Mucosa of stomach (tissue), 1 donor: ENCODE results near the gene NAA25.

ENCODE experiments used
- H3K27me3 ChIP-seq: one replicate; pipeline ENCODE4 v1.7.0; 2013; ENCODE audit warnings: mild to moderate bottlenecking, low read length; ENCODE audit not compliant: control insufficient read depth, insufficient read depth
- H3K36me3 ChIP-seq: one replicate; pipeline ENCODE4 v1.7.0; 2013; ENCODE audit warnings: low read length; ENCODE audit not compliant: control insufficient read depth, insufficient read depth
- H3K4me1 ChIP-seq: one replicate; pipeline ENCODE4 v1.7.0; 2013; ENCODE audit warnings: mild to moderate bottlenecking, low read length; ENCODE audit not compliant: control insufficient read depth, insufficient read depth
- H3K4me3 ChIP-seq: one replicate; pipeline ENCODE4 v1.7.0; 2013; ENCODE audit warnings: low read length
- H3K9ac ChIP-seq: one replicate; pipeline ENCODE4 v1.7.0; 2013; ENCODE audit warnings: mild to moderate bottlenecking, low read length, moderate library complexity
- H3K9me3 ChIP-seq: one replicate; pipeline ENCODE4 v1.7.0; 2013; ENCODE audit warnings: mild to moderate bottlenecking, low read length, moderate library complexity; ENCODE audit not compliant: control insufficient read depth
- donor health status: Pancreatic carcinoma.

The NAA25 gene

DNA sequence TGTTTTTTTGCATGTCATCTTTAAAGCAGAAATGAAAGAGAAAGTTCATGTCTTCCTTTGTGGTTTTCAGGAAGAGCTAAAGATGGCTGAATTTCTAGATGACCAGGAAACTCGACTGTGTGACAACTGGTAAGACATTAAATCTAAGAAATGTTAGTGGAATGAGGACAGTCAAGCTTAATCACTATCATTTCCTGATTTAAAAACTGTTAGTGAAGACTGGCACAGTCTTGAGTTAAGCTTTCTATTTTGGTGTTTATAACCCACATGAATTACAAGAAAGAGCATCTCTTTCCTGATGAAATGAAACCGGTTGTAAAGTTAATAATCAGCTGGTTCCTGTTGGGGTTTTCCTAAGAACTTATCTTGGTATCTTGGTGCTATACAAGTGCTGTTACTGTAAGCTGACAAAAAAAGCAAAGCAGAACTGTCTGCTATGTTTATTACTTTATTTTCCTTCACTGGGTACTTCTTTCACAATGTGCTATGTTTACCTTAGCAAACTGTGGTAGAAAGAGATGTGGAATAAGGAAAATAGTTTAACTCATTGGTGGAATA, 21.9 kb upstream of the NAA25 start:
- Histone ChIP-seq H3K9me3 (no peaks in the 10 kb centered on the region), H3K4me3 (no peak overlapping the region), H3K9ac (peak overlapping the region; percentile 7), H3K4me1 (peaks cover 16% of the 10 kb centered on the region), H3K27me3 (no peaks in the 10 kb centered on the region), H3K36me3 (peaks cover 8% of the 10 kb centered on the region)

DNA sequence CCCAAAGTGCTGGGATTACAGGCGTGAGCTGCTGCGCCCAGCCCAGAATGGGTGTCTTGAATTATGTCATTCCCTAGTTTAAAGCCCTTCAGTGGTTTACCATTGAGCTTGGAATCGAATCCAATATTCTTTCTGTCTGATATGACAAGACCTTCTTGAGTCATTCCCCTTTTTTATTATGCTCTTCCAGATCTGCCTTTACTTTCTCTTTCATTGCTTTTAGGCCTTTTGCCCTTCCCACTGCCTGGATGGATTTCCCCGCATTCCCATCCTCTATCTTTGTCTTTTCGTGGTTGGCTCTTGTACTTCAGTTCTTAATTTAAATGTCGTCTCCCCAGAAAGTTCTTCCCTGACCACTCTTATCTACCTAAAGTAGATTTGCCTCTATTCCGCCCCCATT, 18.3 kb upstream of the NAA25 start:
- Histone ChIP-seq H3K4me1 (peaks cover 16% of the 10 kb centered on the region), H3K27me3 (no peaks in the 10 kb centered on the region), H3K9me3 (no peaks in the 10 kb centered on the region), H3K36me3 (no peaks in the 10 kb centered on the region), H3K9ac (no peak overlapping the region), H3K4me3 (no peak overlapping the region)

DNA sequence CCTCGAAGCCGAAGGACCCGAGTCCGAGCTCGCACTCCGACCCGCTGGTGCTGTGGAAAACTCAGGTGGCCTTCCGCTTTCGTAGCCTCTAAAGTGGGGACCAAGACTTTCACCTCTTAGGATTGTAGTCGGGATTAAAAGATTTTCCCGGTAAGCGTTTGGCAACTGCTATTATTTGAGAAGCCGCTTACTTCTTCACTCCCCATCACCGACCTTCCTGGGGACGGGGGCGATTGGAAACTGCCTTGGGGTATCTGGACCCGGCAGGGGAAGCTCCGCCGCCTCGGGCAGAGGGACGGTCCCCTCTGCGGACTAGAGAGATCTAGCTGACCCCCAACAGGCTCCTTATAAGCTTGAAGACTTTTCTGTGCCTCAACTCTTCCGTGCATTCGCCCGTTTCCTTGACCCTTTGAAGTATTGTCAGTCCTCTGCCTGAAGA, 17.4 kb upstream of the NAA25 start:
- Histone ChIP-seq H3K4me3 (peak overlapping the region; percentile 80), H3K4me1 (peaks cover 16% of the 10 kb centered on the region)

DNA sequence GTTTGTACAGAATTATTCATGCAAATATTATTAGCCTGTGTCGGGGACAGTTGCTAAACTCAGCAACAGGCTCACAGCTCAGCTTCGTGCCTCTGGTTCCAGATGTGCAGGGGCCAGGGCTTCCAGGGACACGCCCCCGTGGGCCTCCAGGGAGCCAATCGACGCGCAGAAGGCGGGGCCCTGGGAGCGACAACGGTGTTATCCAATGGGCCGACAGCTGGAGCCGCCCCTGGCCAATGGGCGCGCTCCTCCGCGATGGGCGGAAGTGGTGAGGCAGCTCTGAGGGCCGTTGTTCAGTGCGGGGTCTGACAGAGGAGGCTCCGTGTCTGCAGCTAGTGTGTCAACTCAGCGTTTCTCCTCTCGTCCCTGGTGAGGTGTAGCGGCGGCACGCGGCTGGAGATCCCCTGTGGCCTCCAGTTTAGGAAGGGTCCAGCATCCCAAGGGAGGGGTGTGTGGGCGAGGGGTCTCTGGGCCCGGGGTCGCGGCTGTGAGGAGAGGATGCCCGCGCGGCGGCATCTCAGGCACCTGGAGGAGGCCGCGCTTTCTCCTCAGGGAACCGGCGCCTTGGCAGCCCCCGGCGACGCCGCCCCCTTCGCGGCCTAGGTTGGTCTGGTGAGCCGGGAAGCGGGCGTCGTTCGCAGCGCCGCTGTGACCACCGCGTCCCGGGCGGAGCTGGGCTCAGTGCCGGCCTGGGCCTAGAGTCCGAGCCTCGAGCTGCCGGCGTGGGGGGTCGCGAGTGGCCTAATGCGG, 16.8 kb upstream of the NAA25 start, which contains the start of gene TRAFD1:
TRAFD1 (plus strand) TSS at position 311 of the 750 bp plus-strand sequence. CDS start 4,963 bp downstream, outside the sequence.
- no peaks in the 10 kb centered on the region for H3K36me3 ChIP-seq
- no peaks in the 10 kb centered on the region for H3K9me3 ChIP-seq
- peaks cover 16% of the 10 kb centered on the region for H3K4me1 ChIP-seq
- H3K9ac ChIP-seq, result peak within 1 kb of the TSS; percentile 94
- peak within 1 kb of the TSS; percentile 80 for H3K4me3 ChIP-seq
- H3K27me3 ChIP-seq, result no peaks in the 10 kb centered on the region

More for the DNA sequence above, 17.4 kb upstream of the NAA25 start:
- Histone ChIP-seq H3K36me3 (no peaks in the 10 kb centered on the region), H3K9ac (peak overlapping the region; percentile 94), H3K27me3 (no peaks in the 10 kb centered on the region), H3K9me3 (no peaks in the 10 kb centered on the region)

DNA sequence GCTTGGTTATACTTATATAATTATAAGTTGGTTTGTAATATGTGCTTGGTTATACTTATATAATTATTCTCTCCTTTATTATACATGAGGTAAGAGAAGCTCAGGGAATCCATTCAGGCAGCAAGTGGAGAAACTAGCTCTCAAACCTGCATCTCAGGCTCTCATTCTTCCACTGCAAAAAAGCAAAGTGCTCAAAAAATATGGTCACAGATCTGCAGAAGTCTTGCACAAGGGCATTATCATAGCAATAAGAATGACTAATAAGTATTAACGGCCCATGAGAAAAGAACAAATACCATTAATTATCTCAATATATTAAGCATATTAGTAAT, 16.3 kb upstream of the NAA25 start:
- H3K9me3 ChIP-seq, result no peaks in the 10 kb centered on the region
- peaks cover 15% of the 10 kb centered on the region for H3K4me1 ChIP-seq
- no peaks in the 10 kb centered on the region for H3K36me3 ChIP-seq
- no peak overlapping the region for H3K4me3 ChIP-seq
- no peaks in the 10 kb centered on the region for H3K27me3 ChIP-seq
- H3K9ac ChIP-seq, result no peak overlapping the region

DNA sequence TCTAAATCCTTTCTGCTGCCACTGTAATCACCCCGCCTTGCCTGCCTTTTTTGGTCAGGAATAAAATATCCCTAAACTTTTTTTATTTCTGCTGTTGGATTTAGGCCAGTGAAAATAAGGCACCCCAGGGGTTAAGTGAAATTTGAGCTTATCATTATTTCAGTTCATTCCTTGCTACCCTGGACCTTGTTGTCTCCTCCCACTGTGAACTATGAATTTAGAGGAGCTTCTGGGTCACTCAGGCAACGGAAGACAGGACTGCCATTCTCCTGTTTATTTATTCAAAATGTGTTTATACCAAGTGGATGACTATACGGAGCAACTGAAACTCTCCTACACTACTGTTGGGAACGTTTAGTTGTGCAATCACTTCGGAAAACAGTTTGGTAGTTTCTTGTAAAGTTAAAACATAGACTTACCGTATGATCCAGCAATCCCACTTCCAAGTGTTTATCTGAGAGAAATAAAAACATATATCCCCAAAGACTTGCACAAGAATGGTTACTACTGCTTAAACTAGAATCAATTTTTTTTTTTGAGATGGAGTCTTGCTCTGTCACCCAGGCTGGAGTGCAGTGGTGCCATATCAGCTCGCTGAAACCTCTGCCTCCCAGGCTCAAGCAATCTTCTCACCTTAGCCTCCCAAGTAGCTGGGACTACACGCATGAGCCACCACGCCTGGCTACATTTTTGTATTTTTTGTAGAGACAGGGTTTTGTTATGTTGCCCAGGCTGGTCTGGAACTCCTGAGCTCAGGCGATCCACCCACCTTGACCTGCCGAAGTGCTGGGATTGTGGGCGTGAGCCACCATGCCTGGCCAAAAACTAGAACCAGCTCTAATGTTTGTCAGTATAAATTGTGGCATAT, 14.5 kb upstream of the NAA25 start:
- H3K36me3 ChIP-seq, result no peaks in the 10 kb centered on the region
- peaks cover 11% of the 10 kb centered on the region for H3K4me1 ChIP-seq
- no peak overlapping the region for H3K4me3 ChIP-seq
- H3K9ac ChIP-seq, result no peak overlapping the region
- no peaks in the 10 kb centered on the region for H3K9me3 ChIP-seq
- no peaks in the 10 kb centered on the region for H3K27me3 ChIP-seq

DNA sequence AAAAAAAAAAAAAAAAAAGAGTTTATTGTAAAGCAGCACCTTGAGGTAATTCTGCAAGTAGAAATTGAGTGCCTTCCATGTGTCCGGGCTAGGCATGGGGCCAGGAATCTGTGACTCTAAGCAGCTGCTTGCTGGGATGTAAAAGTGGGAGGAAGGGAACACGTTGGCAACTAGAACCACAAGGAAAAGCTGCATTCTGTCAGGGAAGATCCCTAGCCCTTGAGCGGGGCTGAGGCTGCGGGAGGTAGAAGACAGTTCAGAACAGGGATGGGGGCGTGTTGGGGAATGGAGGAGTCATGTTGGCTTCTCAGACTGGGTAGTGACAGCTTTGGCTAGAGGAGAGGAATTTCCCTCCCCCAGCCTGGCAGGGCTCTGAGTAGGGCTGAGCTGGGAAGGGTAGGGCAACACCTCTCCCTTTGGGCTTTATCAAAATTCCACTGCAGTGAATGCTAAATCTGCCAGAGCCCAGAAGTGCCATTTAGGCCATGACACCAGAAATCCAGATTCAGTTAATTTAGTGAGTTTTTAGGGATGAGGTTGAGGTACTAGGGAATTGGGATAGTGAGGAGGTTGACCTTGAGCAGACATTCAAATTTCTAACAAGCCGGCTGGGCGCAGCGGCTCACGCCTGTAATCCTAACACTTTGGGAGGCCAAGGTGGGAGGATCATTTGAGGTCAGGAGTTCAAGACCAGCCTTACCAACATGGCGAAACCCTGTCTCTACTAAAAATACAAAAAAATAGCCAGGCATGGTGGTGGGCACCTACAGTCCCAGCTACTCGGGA, 13.4 kb upstream of the NAA25 start:
- Histone ChIP-seq H3K9ac (no peak overlapping the region), H3K9me3 (no peaks in the 10 kb centered on the region), H3K36me3 (no peaks in the 10 kb centered on the region), H3K4me1 (peaks cover 13% of the 10 kb centered on the region), H3K27me3 (no peaks in the 10 kb centered on the region), H3K4me3 (no peak overlapping the region)

DNA sequence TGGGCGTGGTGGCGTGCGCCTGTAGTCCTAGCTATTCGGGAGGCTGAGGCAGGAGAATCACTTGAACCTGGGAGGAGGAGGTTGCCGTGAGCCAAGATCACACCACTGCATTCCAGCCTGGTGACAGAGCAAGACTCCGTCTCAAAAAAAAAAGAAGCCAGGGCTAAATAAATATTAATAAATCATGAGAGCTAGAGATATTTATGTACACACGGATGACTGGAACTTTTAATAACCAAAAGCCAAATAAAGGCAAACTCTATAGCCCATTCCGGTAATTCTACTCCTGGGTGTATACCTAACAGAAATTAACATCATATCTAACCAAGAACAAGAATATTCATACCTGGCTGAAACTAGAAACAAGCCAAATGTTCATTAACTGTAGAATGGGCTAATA, 9.1 kb upstream of the NAA25 start:
- no peak overlapping the region for H3K4me3 ChIP-seq
- H3K36me3 ChIP-seq, result no peaks in the 10 kb centered on the region
- H3K9ac ChIP-seq, result no peak overlapping the region
- H3K27me3 ChIP-seq, result no peaks in the 10 kb centered on the region
- H3K4me1 ChIP-seq, result peaks cover 12% of the 10 kb centered on the region
- no peaks in the 10 kb centered on the region for H3K9me3 ChIP-seq

DNA sequence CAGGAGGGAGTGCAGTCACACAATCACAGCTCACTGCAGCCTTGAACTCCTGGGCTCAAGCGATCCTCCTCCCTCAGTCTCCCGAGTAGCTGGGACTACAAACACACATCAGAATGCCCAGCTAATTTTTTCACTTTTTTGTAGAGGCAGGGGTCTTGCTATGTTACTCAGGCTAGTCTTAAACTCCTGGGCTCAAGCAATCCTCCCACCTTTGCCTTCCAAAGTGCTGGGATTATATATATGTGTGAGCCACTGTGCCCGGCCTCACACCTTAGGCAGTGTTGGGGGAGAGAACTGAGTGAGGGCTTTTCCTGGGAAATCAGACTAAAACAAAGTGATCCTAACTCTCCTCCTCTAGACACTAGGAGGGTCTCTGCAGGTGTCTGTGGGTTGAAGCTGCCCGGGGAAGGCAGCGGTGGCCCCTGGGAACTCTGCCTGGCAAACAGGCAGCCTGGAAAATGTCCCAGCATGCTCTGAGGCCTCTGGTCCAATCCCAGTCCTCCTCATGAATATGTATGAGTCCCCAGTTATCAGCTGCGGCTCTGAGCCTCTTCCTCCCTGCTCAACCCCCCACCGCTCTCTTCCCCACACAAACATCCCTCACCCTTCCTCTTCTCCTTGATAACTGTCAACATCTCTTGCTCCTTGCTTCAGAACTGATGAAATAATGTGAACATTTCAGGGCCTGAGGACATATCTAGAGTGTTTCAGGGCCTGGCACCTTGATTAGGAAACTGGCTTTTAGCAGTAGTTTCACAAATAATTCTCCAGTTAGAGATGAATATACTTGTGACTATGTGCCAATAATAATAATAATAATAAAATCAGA, 7.9 kb upstream of the NAA25 start:
- no peaks in the 10 kb centered on the region for H3K27me3 ChIP-seq
- peaks cover 17% of the 10 kb centered on the region for H3K4me1 ChIP-seq
- peak overlapping the region; percentile 61 for H3K9ac ChIP-seq
- no peaks in the 10 kb centered on the region for H3K9me3 ChIP-seq
- no peak overlapping the region for H3K4me3 ChIP-seq
- no peaks in the 10 kb centered on the region for H3K36me3 ChIP-seq

DNA sequence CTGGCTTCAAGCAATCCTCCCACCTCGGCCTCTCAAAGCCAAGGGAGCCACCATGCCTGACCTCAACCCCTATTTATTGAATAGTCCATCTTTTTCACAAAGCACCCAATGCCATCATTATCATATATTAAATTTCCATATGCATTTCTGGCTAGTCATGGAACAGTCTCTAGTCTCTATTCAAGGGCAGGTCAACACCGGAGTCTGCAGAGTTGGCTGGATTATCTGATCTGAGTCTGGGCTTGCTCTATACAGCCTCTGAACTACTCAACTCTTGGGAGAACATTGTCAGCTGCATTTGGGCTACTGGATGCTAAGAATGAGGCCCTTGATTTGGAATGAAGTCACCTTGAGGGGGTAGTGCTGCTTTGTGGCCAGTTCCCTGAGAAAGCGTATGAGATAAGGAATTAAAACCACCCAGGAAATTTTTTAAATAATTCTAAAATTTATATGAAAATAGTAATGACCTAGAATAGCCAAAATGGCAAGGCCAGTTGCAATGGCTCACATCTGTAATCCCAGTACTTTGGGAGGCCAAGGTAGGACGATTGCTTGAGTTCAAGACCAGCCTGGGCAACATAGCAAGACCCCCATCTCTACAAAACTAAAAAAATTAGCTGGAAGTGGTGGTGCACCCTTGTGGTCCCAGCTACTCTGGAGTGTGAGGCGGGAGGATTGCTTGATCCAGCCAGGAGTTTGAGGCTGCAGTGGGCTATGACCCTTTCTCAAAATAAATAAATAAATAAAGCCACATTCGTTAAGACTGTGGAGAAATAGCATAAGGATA, 6.9 kb upstream of the NAA25 start:
- Histone ChIP-seq H3K4me1 (peaks cover 22% of the 10 kb centered on the region), H3K27me3 (no peaks in the 10 kb centered on the region), H3K4me3 (no peak overlapping the region), H3K36me3 (no peaks in the 10 kb centered on the region), H3K9ac (no peak overlapping the region), H3K9me3 (no peaks in the 10 kb centered on the region)
